H7 (cell line): Measurements from ENCODE around the gene CACNA2D2. TPM values are rescaled to one million over a fixed set of nuclear protein-coding genes. Genes with fewer than 3 reads are reported as not detected.

ENCODE experiments used
- DNase-seq: peaks from one replicate; pipeline ENCODE4 v3.0.0; 2012
- H3K27me3 ChIP-seq: 2 replicates; pipeline ENCODE4 v1.6.0; 2011; ENCODE audit warnings: mild to moderate bottlenecking, low read length; ENCODE audit not compliant: control insufficient read depth, insufficient read depth
- H3K36me3 ChIP-seq: replicated peaks from 2 replicates; pipeline ENCODE4 v1.5.1; 2011; ENCODE audit warnings: low read length; ENCODE audit not compliant: control insufficient read depth, insufficient read depth
- H3K4me3 ChIP-seq: 2 replicates; pipeline ENCODE4 v1.5.1; 2011; ENCODE audit warnings: low read depth, mild to moderate bottlenecking, control low read depth, low read length, moderate library complexity; ENCODE audit not compliant: insufficient read depth
- total RNA-seq: library from RNA; depleted of rRNA; stranded (reverse); fragments of >200 nt; shearing (Covaris generic); gene quantifications from 2 replicates; pipeline ENCODE4 v1.2.3, GENCODE V29; 2014

CACNA2D2 gene
- total RNA-seq, 1 experiment from 2014 or later, result 5.9 TPM

DNA sequence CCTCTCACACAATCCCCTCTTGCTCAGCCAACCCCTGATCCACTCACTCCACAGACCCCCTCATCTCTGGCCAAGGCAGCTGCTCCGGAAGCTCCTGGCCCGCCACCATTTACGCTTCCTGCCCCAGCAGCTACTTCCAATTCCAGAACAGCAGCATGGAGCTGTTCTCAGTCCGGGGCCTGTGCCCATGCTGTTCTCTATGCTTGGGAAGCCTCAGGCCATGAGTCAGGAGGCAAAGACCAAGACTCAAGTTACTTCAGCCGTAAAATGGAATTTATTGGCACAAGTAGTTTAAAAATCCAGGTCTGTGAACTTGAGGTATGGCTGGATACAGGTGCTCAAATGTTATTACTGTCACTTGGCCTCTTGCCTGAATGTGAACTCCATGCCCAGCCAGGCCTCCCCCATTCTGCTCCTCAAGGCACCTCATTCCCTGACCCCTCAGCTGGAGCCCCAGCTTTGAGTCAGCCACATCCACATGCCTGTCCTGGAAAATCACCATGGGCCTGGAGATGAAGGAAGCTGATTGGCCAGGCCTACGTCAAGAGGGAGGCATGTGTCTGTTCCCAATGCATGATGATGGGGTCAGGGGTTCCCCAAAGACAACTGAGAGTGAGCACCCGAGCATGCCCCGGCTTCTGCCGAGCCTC lies 31.4 kb upstream of the CACNA2D2 start:
- Histone ChIP-seq H3K4me3 (no peak overlapping the region), H3K36me3 (no peaks in the 10 kb centered on the region), H3K27me3 (peaks cover 3% of the 10 kb centered on the region)
- DNase-seq, result no peak

DNA sequence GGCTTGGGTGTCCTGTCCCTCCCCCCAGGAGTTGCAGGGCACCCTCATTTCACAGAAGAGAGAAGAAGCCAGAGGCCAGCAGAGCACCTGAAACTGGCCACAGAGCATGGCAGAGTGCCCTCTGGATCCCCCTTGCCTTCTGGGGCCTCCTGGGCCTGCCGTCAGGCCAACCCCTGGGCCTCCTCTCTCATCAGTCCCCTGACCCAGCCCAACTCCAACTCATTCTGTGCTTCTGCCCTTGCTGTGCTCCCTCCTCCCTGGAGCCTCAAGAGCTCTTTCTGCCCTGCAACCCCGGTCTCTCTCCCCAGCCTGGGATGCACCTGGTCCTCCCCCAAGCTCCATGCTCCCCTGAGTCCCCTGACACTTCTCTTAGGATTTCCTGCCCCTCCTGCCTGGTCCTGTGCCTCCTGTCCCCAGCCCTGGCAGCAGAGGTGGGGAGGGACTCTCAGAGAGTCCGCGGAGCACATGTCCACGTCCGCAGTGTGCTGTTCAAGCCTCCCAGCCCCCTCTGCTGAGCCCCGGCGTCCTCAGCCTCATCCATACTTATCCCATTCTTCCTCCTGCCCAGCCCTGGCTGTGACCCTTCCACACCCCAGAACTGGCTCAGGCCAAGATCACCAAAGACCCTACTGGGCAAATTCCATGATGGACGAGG lies 30.5 kb upstream of the CACNA2D2 start:
- no peaks in the 10 kb centered on the region for H3K36me3 ChIP-seq
- DNase-seq, result no peak
- peaks cover 3% of the 10 kb centered on the region for H3K27me3 ChIP-seq
- no peak overlapping the region for H3K4me3 ChIP-seq

DNA sequence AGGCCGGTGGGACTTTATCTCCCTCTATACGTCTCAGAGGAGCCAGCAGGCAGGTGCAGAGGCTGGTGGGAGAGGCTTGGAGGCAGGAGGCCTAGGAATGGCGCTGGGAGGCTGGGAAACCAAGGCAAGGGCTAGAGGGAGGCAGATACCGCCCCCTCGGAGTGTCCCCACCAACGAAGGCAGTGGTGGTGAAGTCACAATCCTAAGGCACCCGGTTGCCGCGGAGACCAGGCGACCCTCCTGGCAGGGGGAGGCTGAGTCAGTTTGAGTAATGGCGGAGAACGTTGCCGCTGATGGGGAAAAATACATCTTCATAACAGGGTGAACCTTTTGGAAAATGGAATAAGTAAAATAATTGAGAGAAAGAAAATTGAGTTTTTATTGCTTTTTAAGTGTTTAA lies 29.9 kb upstream of the CACNA2D2 start:
- H3K4me3 ChIP-seq, result no peak overlapping the region
- peak; percentile 80 for DNase-seq
- peaks cover 3% of the 10 kb centered on the region for H3K27me3 ChIP-seq
- H3K36me3 ChIP-seq, result no peaks in the 10 kb centered on the region

- H3K27me3 ChIP-seq, result peaks cover 3% of the 10 kb centered on the region
- no peak for DNase-seq
- H3K4me3 ChIP-seq, result no peak overlapping the region
- no peaks in the 10 kb centered on the region for H3K36me3 ChIP-seq
These were observed 28.8 kb upstream of the CACNA2D2 start for GRCh38 chr3:50532062-50532705.

- H3K4me3 ChIP-seq, result no peak overlapping the region
- DNase-seq, result no peak
- peaks cover 3% of the 10 kb centered on the region for H3K27me3 ChIP-seq
- H3K36me3 ChIP-seq, result no peaks in the 10 kb centered on the region
These were observed 27.8 kb upstream of the CACNA2D2 start for GRCh38 chr3:50531201-50531600.

GRCh38 chr3:50530001-50530970 lies 26.9 kb upstream of the CACNA2D2 start:
- DNase-seq, result peak; percentile 91
- H3K27me3 ChIP-seq, result peaks cover 3% of the 10 kb centered on the region
- H3K4me3 ChIP-seq, result peak overlapping the region; percentile 24; the same call in 1 of the 2 replicates
- no peaks in the 10 kb centered on the region for H3K36me3 ChIP-seq

DNA sequence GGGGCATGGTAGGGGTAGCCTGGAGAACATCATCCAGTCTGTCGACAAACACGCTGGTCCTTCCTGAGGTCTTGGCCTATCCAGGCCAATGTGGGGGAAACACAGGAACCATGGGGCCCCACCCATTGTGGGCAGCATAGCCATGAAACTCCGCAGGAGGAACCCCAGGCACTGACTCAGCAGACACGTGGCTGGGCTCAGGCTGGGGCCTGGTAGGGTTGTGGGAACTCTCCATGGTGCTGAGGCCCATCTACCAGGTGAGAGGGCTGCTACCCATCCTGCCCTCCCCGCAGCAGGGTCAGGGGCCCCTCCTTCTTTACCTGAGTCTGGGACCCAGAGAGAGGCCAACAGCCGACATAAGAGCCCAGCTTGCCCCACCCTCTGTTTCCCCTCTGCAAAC lies 22.6 kb upstream of the CACNA2D2 start:
- no peaks in the 10 kb centered on the region for H3K36me3 ChIP-seq
- no peak overlapping the region for H3K4me3 ChIP-seq
- peaks cover 2% of the 10 kb centered on the region; the same call in 1 of the 2 replicates for H3K27me3 ChIP-seq
- peak; percentile 96 for DNase-seq

GRCh38 chr3:50525191-50525910 lies 21.9 kb upstream of the CACNA2D2 start:
- H3K27me3 ChIP-seq, result no peaks in the 10 kb centered on the region; the same call in 1 of the 2 replicates
- no peak for DNase-seq
- no peaks in the 10 kb centered on the region for H3K36me3 ChIP-seq
- H3K4me3 ChIP-seq, result no peak overlapping the region

GRCh38 chr3:50524746-50525145 lies 21.3 kb upstream of the CACNA2D2 start:
- H3K36me3 ChIP-seq, result no peaks in the 10 kb centered on the region
- H3K27me3 ChIP-seq, result no peaks in the 10 kb centered on the region; the same call in 1 of the 2 replicates
- DNase-seq, result no peak
- H3K4me3 ChIP-seq, result no peak overlapping the region

DNA sequence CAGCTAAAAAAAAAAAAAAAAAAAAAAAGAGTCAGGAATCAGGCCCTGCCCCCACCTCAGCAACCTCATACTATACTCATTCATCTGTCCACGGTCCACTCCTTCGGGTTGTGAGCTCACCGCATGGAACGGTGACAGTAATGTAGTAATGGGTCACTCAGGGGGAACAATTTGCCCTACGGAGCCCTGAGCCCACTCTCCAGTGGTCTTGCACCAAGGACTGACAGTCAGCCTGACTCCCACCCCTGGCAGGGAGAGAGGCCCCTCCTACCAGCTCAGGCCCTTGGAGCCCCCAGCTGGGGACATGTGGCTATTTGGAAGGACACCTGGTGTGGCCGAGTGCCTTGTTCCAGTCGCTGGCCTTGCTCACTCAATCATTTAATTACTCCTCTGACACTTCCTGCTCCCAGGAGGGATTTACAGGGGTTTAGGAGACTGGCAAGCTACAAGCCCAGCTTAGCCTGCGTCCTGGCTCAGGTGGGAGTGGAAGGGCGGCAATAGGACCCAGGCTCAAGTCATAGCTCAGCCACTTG lies 19.9 kb upstream of the CACNA2D2 start:
- no peaks in the 10 kb centered on the region for H3K36me3 ChIP-seq
- no peaks in the 10 kb centered on the region; the same call in 1 of the 2 replicates for H3K27me3 ChIP-seq
- DNase-seq, result no peak
- H3K4me3 ChIP-seq, result no peak overlapping the region

- Histone ChIP-seq H3K27me3 (no peaks in the 10 kb centered on the region; the same call in 1 of the 2 replicates), H3K36me3 (no peaks in the 10 kb centered on the region), H3K4me3 (no peak overlapping the region)
- DNase-seq, result no peak
These were observed 18.1 kb upstream of the CACNA2D2 start for GRCh38 chr3:50521572-50521971.

DNA sequence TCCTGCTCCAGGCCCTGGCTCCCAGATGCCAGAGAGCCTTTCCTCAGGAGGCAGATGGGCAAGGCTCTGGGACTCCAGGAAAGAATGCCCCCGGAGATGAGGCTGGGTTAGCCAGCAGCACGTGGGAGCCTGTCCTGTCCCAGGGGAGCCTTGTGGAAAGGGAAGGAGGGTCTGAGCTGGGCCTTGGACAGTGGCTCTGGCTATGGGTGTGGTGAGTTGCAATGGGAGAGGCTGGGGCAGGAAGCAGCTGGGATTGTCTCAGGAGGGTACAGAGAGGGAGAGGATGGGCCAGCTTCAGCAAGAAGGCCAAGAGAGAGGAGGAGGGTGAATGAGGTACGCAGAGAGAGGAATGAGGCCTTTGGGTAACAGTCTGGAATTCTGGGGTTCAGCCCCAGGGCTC lies 17.4 kb upstream of the CACNA2D2 start:
- no peak for DNase-seq
- no peak overlapping the region for H3K4me3 ChIP-seq
- no peaks in the 10 kb centered on the region; the same call in 1 of the 2 replicates for H3K27me3 ChIP-seq
- H3K36me3 ChIP-seq, result no peaks in the 10 kb centered on the region

- peak; percentile 89 for DNase-seq
- Histone ChIP-seq H3K27me3 (no peaks in the 10 kb centered on the region), H3K4me3 (no peak overlapping the region), H3K36me3 (no peaks in the 10 kb centered on the region)
These were observed 16.1 kb upstream of the CACNA2D2 start for GRCh38 chr3:50519471-50520089.
